Heart left ventricle (tissue), 13 donors: ENCODE measurements around the gene TMEM120B.

Source experiments
- POLR2A ChIP-seq, 2 donors: fragments of 450-650 bp; IDR thresholded peaks; one replicate each; pipeline ENCODE4 v1.6.1; 2017; ENCODE audit warnings: antibody characterized with exemption in 2 of 2, mild to moderate bottlenecking in 2 of 2, moderate library complexity in 2 of 2
- TF ChIP-seq, protein P1 (sequence below), 12 donors: fragments of 200-600 bp; sonication (generic) in 4 of 12; IDR thresholded peaks; one replicate each; pipeline versions ENCODE4 v1.5.0 to v1.8.0; 2018 to 2022; ENCODE audit warnings: antibody characterized with exemption in 12 of 12, mild to moderate bottlenecking in 5 of 12
- donor health status: ischemic (EF 13 %, LVEDD 7.1; RV severe dilation, severe dysfunction).
- donor health status: DM: no; HTN: yes; CAD: no.
- donor health status: DM: no; HTN: no; CAD: no.
- donor health status: ischemic (EF 25% LVEDD 6.9; RV normal size, moderate dysfunction).
- donor health status: ischemic (EF 25% LVEDD 5.7; RV mildly dilated, moderate dysfunction).
- donor health status: ischemic (EF 35%, LVEDD 5.7; RV mildly dilated, moderate dysfunction).
- donor health status: nonischemic (EF 11% LVEDD 7.7; RV severe dilation, severe dysfunction).
- donor health status: DM: yes; HTN: yes; CAD: no.
- donor health status: PGD.
- donor health status: ischemic (EF 29% LVEDD 5.4; RV normal size, mild dysfunction).
- donor health status: nonischemic (EF 23%, LVEDD 6.1; RV moderate dilation, normal function).

GRCh38 chr12:121773011-121773777 lies 60.6 kb downstream of the TMEM120B start:
- TF ChIP-seq, protein P1, sequence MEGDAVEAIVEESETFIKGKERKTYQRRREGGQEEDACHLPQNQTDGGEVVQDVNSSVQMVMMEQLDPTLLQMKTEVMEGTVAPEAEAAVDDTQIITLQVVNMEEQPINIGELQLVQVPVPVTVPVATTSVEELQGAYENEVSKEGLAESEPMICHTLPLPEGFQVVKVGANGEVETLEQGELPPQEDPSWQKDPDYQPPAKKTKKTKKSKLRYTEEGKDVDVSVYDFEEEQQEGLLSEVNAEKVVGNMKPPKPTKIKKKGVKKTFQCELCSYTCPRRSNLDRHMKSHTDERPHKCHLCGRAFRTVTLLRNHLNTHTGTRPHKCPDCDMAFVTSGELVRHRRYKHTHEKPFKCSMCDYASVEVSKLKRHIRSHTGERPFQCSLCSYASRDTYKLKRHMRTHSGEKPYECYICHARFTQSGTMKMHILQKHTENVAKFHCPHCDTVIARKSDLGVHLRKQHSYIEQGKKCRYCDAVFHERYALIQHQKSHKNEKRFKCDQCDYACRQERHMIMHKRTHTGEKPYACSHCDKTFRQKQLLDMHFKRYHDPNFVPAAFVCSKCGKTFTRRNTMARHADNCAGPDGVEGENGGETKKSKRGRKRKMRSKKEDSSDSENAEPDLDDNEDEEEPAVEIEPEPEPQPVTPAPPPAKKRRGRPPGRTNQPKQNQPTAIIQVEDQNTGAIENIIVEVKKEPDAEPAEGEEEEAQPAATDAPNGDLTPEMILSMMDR (IDR thresholded peaks at IDR 0.05) = peak; percentile 64 to 82 (median 75)
- no peak for TF ChIP-seq POLR2A (IDR thresholded peaks at IDR 0.05)
